ENCODE results near the gene SNED1.

DNA sequence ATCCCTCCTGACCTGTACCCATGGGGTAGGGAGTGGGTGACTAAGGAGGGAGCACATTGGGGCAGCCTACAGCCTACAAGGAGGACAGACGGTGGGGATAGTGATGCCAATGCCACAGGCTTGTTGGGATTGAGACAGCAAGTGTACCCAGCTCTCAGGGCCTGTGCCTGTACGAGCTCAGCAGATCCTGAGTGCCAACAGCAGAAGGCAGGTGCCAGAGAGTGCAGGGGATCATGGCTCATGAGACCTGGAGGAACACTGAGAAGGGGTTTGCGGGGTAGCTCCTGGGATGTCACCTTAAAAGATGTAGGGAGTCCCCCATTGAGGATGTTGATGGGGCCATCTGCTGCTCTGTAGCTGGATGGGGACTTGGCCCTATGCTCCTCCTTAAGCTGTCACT, 10.3 kb upstream of the SNED1 start:
- TF ChIP-seq, protein P1, sequence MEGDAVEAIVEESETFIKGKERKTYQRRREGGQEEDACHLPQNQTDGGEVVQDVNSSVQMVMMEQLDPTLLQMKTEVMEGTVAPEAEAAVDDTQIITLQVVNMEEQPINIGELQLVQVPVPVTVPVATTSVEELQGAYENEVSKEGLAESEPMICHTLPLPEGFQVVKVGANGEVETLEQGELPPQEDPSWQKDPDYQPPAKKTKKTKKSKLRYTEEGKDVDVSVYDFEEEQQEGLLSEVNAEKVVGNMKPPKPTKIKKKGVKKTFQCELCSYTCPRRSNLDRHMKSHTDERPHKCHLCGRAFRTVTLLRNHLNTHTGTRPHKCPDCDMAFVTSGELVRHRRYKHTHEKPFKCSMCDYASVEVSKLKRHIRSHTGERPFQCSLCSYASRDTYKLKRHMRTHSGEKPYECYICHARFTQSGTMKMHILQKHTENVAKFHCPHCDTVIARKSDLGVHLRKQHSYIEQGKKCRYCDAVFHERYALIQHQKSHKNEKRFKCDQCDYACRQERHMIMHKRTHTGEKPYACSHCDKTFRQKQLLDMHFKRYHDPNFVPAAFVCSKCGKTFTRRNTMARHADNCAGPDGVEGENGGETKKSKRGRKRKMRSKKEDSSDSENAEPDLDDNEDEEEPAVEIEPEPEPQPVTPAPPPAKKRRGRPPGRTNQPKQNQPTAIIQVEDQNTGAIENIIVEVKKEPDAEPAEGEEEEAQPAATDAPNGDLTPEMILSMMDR (IDR thresholded peaks at IDR 0.05; ENCODE audit: borderline replicate concordance, extremely low read depth, low read length, poor library complexity, severe bottlenecking) = no peak
- no peak for TF ChIP-seq EZH2 (IDR thresholded peaks at IDR 0.05; ENCODE audit: borderline replicate concordance, low read depth, low read length, severe bottlenecking)
